Smooth muscle cell (in vitro differentiated cells): Measurements from ENCODE around the gene APBB2. TPM values are rescaled to one million over a fixed set of nuclear protein-coding genes. Genes with fewer than 3 reads are reported as not detected.
A peak's percentile ranks its signal among the peaks of the same experiment; 100 is the strongest.

Source experiments
- DNase-seq: peaks from one replicate; lab custom pipeline; 2025; ENCODE audit not compliant: unreplicated experiment; lab: John Stamatoyannopoulos, UW
- H2AFZ ChIP-seq: fragments of 200-600 bp; sonication (generic); 2 replicates; pipeline ENCODE4 v1.6.0; 2016; ENCODE audit warnings: antibody characterized with exemption, low read depth, mild to moderate bottlenecking
- H3F3A ChIP-seq: fragments of 200-600 bp; sonication (generic); 2 replicates; pipeline ENCODE4 v1.6.0; 2017; ENCODE audit warnings: antibody characterized with exemption, low read depth
- H3K27ac ChIP-seq: fragments of 200-600 bp; sonication (generic); 2 replicates; pipeline ENCODE4 v1.5.1; 2016; ENCODE audit warnings: low read depth, mild to moderate bottlenecking
- H3K27me3 ChIP-seq: fragments of 200-600 bp; sonication (generic); 2 replicates; pipeline ENCODE4 v1.6.1; 2016; ENCODE audit warnings: low read depth, mild to moderate bottlenecking
- H3K36me3 ChIP-seq: fragments of 200-600 bp; sonication (generic); 2 replicates; pipeline ENCODE4 v1.5.1; 2016; ENCODE audit warnings: low read depth
- H3K4me1 ChIP-seq: fragments of 200-600 bp; sonication (generic); 2 replicates; pipeline ENCODE4 v1.5.1; 2016; ENCODE audit warnings: low read depth
- H3K4me2 ChIP-seq: fragments of 200-600 bp; sonication (generic); 2 replicates; pipeline ENCODE4 v1.6.0; 2016; ENCODE audit warnings: mild to moderate bottlenecking
- H3K4me3 ChIP-seq: fragments of 200-600 bp; sonication (generic); 2 replicates; pipeline ENCODE4 v1.5.1; 2016; ENCODE audit warnings: mild to moderate bottlenecking
- H3K79me2 ChIP-seq: fragments of 200-600 bp; sonication (generic); 2 replicates; pipeline ENCODE4 v1.6.0; 2016; ENCODE audit warnings: low read depth, mild to moderate bottlenecking
- H3K9ac ChIP-seq: fragments of 200-600 bp; sonication (generic); 2 replicates; pipeline ENCODE4 v1.6.0; 2016; ENCODE audit warnings: low read depth
- H3K9me3 ChIP-seq: fragments of 200-600 bp; sonication (generic); replicated peaks from 2 replicates; pipeline ENCODE4 v1.5.1; 2016; ENCODE audit warnings: low read depth
- H4K20me1 ChIP-seq: fragments of 200-600 bp; sonication (generic); 2 replicates; pipeline ENCODE4 v1.6.0; 2016; ENCODE audit warnings: low read depth
- CTCF ChIP-seq: fragments of 200-600 bp; sonication (generic); IDR thresholded peaks from 2 replicates; pipeline ENCODE4 v1.5.1; 2017; ENCODE audit warnings: borderline replicate concordance, mild to moderate bottlenecking, antibody characterized with exemption; ENCODE audit not compliant: insufficient read depth, poor library complexity, severe bottlenecking
- WGBS: methylation state at CpG from one replicate; pipeline ENCODE4 v1.1.7; 2016; ENCODE audit warnings: low lambda C conversion rate; 5-methylcytosine and 5-hydroxymethylcytosine counted together
- polyA plus RNA-seq: library from polyadenylated mRNA; unstranded; fragments of >200 nt; fragmentation: Nextera tagmentation; extraction: Ambion mirVana; gene quantifications from 2 replicates; pipeline ENCODE4 v1.2.1, GENCODE V29; 2016
- total RNA-seq: library from RNA; depleted of rRNA; stranded (reverse); fragments of >200 nt; gene quantifications from 2 replicates; pipeline ENCODE4 v1.2.3, GENCODE V29; 2014

APBB2 gene
- total and polyA plus RNA-seq, 2 experiments from 2014 or later: 22.1 to 60.9 TPM

GRCh38 chr4:41077628-41078027 is 136.7 kb downstream of the APBB2 start:
- no peak for DNase-seq
- Histone ChIP-seq H3K27ac (no peak overlapping the region), H4K20me1 (peaks cover 14% of the 10 kb centered on the region), H3K27me3 (no peaks in the 10 kb centered on the region), H3K4me3 (no peak overlapping the region), H3K4me2 (no peak overlapping the region), H3K79me2 (peaks cover 61% of the 10 kb centered on the region), H3K4me1 (peaks cover 1% of the 10 kb centered on the region), H3K9ac (no peak overlapping the region), H3F3A (no peaks in the 10 kb centered on the region), H3K36me3 (no peaks in the 10 kb centered on the region), H2AFZ (no peak overlapping the region), H3K9me3 (no peaks in the 10 kb centered on the region)
- no peak for TF ChIP-seq CTCF
- WGBS: 76% methylated on average over 1 of the region's 1 CpG

GRCh38 chr4:41076481-41076880 is 137.9 kb downstream of the APBB2 start:
- no peak overlapping the region for H3K27ac ChIP-seq
- H3K27me3 ChIP-seq: no peaks in the 10 kb centered on the region
- H3K4me2 ChIP-seq: no peak overlapping the region
- no peaks in the 10 kb centered on the region for H3F3A ChIP-seq
- H3K79me2 ChIP-seq: peaks cover 60% of the 10 kb centered on the region
- H3K9me3 ChIP-seq: no peaks in the 10 kb centered on the region
- peaks cover 13% of the 10 kb centered on the region for H3K4me1 ChIP-seq
- TF ChIP-seq CTCF: no peak
- DNase-seq: no peak
- WGBS: 97% methylated on average over 1 of the region's 1 CpG
- H4K20me1 ChIP-seq: peaks cover 21% of the 10 kb centered on the region
- H3K4me3 ChIP-seq: no peak overlapping the region
- no peak overlapping the region for H2AFZ ChIP-seq
- H3K9ac ChIP-seq: no peak overlapping the region
- H3K36me3 ChIP-seq: no peaks in the 10 kb centered on the region

- Histone ChIP-seq H3K27me3 (no peaks in the 10 kb centered on the region), H3K27ac (no peak overlapping the region), H4K20me1 (peaks cover 17% of the 10 kb centered on the region), H3K9ac (no peak overlapping the region), H3K79me2 (peaks cover 52% of the 10 kb centered on the region), H3K9me3 (no peaks in the 10 kb centered on the region), H2AFZ (no peak overlapping the region), H3K36me3 (no peaks in the 10 kb centered on the region), H3F3A (no peaks in the 10 kb centered on the region), H3K4me1 (peaks cover 28% of the 10 kb centered on the region), H3K4me3 (no peak overlapping the region), H3K4me2 (no peak overlapping the region)
- DNase-seq: no peak
- WGBS: 72% methylated on average over 3 of the region's 3 CpGs
- no peak for TF ChIP-seq CTCF
Observed at GRCh38 chr4:41074215-41074614, 140.1 kb downstream of the APBB2 start.

- H3K4me3 ChIP-seq: no peak overlapping the region
- H3K9ac ChIP-seq: no peak overlapping the region
- WGBS: 67% methylated on average over 7 of the region's 7 CpGs
- peak overlapping the region; percentile 21 for H3K4me2 ChIP-seq
- no peaks in the 10 kb centered on the region for H3K9me3 ChIP-seq
- no peaks in the 10 kb centered on the region for H3K36me3 ChIP-seq
- no peak for DNase-seq
- TF ChIP-seq CTCF: no peak
- H3K27ac ChIP-seq: peak overlapping the region; percentile 26
- peaks cover 54% of the 10 kb centered on the region for H3K79me2 ChIP-seq
- no peaks in the 10 kb centered on the region for H3F3A ChIP-seq
- H2AFZ ChIP-seq: no peak overlapping the region
- peaks cover 29% of the 10 kb centered on the region for H3K4me1 ChIP-seq
- peaks cover 20% of the 10 kb centered on the region for H4K20me1 ChIP-seq
- H3K27me3 ChIP-seq: no peaks in the 10 kb centered on the region
Observed at GRCh38 chr4:41072021-41072777, 142.1 kb downstream of the APBB2 start.
